GM18858 (cell line): Measurements from ENCODE around the gene PIGT.

Experiments used
- ATAC-seq: cut with Tn5 transposase; IDR thresholded peaks from one replicate; pipeline ENCODE4 v1.9.1; 2021; ENCODE audit not compliant: unreplicated experiment

Gene PIGT

GRCh38 chr20:45415822-45416637 is at the start of gene PIGT:
Gene PIGT, plus strand, starts transcription at chr20:45416141. Its CDS starts 16 bp downstream, at chr20:45416157.
- peak; percentile 48 for ATAC-seq

- ATAC-seq: no peak
These were observed 49.7 kb upstream of the PIGT start for GRCh38 chr20:45366192-45366591.

GRCh38 chr20:45366631-45367030 is 49.3 kb upstream of the PIGT start:
- ATAC-seq: no peak

- no peak for ATAC-seq
These were observed 48.8 kb upstream of the PIGT start for GRCh38 chr20:45367126-45367525.

- peak; percentile 81 for ATAC-seq
These were observed 47.5 kb upstream of the PIGT start for GRCh38 chr20:45368221-45368980.

- ATAC-seq: no peak
These were observed 45.3 kb upstream of the PIGT start for GRCh38 chr20:45370571-45371160.

- no peak for ATAC-seq
These were observed 43.7 kb upstream of the PIGT start for GRCh38 chr20:45372241-45372640.

- ATAC-seq: no peak
These were observed 43.1 kb upstream of the PIGT start for GRCh38 chr20:45372646-45373352.

- peak; percentile 57 for ATAC-seq
These were observed 42.4 kb upstream of the PIGT start for GRCh38 chr20:45373353-45374100.

GRCh38 chr20:45374101-45374467 is 41.9 kb upstream of the PIGT start:
- no peak for ATAC-seq

- no peak for ATAC-seq
These were observed 41.0 kb upstream of the PIGT start for GRCh38 chr20:45374966-45375365.

GRCh38 chr20:45377269-45377668 is 38.7 kb upstream of the PIGT start:
- no peak for ATAC-seq

GRCh38 chr20:45378191-45378590 is 37.8 kb upstream of the PIGT start, which contains the start of gene TP53TG5:
Gene TP53TG5, minus strand, starts transcription at chr20:45378325. Its CDS starts 89 bp downstream, at chr20:45378236.
- ATAC-seq: no peak

- ATAC-seq: no peak
These were observed 28.7 kb upstream of the PIGT start for GRCh38 chr20:45387274-45387673.

GRCh38 chr20:45390931-45391330 is 25.0 kb upstream of the PIGT start:
- ATAC-seq: no peak

GRCh38 chr20:45391559-45391958 is 24.4 kb upstream of the PIGT start:
- no peak for ATAC-seq

- no peak for ATAC-seq
These were observed 23.2 kb upstream of the PIGT start for GRCh38 chr20:45392733-45393132.

GRCh38 chr20:45394221-45395113 is 21.5 kb upstream of the PIGT start:
- no peak for ATAC-seq

- ATAC-seq: no peak
These were observed 20.9 kb upstream of the PIGT start for GRCh38 chr20:45395114-45395415.

GRCh38 chr20:45399018-45399417 is 16.9 kb upstream of the PIGT start:
- ATAC-seq: no peak
